Prostate gland (tissue), 2 donors: ENCODE results near the gene TBX18. TPM values are rescaled to one million over a fixed set of nuclear protein-coding genes. Genes with fewer than 3 reads are reported as not detected.

Experiments
- DNase-seq: peaks from one replicate; pipeline ENCODE4 v3.0.0-alpha.2; 2019; ENCODE audit warnings: low spot score
- H3K27ac ChIP-seq, 2 donors: fragments of 200-600 bp; sonication (generic); 2 replicates each; pipeline ENCODE4 v1.5.1; 2017 to 2019
- H3K27me3 ChIP-seq: fragments of 200-600 bp; sonication (generic); replicated peaks from 2 replicates; pipeline ENCODE4 v1.5.1; 2019; ENCODE audit not compliant: insufficient read depth
- H3K36me3 ChIP-seq, 2 donors: fragments of 200-600 bp; sonication (generic); 1 replicate in 1 of 2; 2 replicates in 1 of 2; pipeline versions ENCODE4 v1.5.1 to v1.8.1; 2017 to 2019
- H3K4me1 ChIP-seq: fragments of 200-600 bp; sonication (generic); replicated peaks from 2 replicates; pipeline ENCODE4 v1.5.1; 2019
- H3K4me3 ChIP-seq, 2 donors: fragments of 200-600 bp; sonication (generic); 2 replicates each; pipeline ENCODE4 v1.5.1; 2017 to 2019
- H3K9me3 ChIP-seq: fragments of 200-600 bp; sonication (generic); 2 replicates; pipeline ENCODE4 v1.5.1; 2017
- CTCF ChIP-seq, 4 experiments: fragments of 200-600 bp in 2 of 4; fragments of 450-650 bp in 2 of 4; sonication (generic) in 2 of 4; IDR thresholded peaks; 1 replicate in 3 of 4; 2 replicates in 1 of 4; pipeline ENCODE4 v1.5.1; 2016 to 2019; ENCODE audit warnings: antibody characterized with exemption in 4 of 4, mild to moderate bottlenecking in 2 of 4, moderate library complexity in 2 of 4
- POLR2A ChIP-seq: fragments of 450-650 bp; IDR thresholded peaks from one replicate; pipeline ENCODE4 v1.6.1; 2016; ENCODE audit warnings: antibody characterized with exemption, mild to moderate bottlenecking
- POLR2AphosphoS5 ChIP-seq: sonication (generic); formaldehyde crosslinking; IDR thresholded peaks from one replicate; pipeline ENCODE4 v1.6.1; 2017; ENCODE audit warnings: antibody characterized with exemption
- WGBS: methylation state at CpG from one replicate; pipeline ENCODE4 v1.1.5; 2018; 5-methylcytosine and 5-hydroxymethylcytosine counted together
- intact Hi-C: fragments of 100-400 bp; cut with DNase I; formaldehyde crosslinking; loops from one replicate; pipeline ENCODE4 v1.14.2; 2022
- total RNA-seq, 2 donors: library from RNA; depleted of rRNA; stranded (reverse); fragments of >200 nt; gene quantifications; one replicate each; pipeline ENCODE4 v1.1.0, GENCODE V29; 2016

TBX18 gene
- total RNA-seq, 2 donors from 2014 or later, result 0.05 to 3.4 TPM

- Histone ChIP-seq H3K27ac (no peak overlapping the region), H3K4me1 (no peaks in the 10 kb centered on the region), H3K27me3 (peaks cover 61% of the 10 kb centered on the region), H3K9me3 (no peaks in the 10 kb centered on the region), H3K36me3 (no peaks in the 10 kb centered on the region), H3K4me3 (no peak overlapping the region)
- DNase-seq, result no peak
- TF ChIP-seq POLR2A (no peak), POLR2AphosphoS5 (no peak), CTCF (IDR thresholded peaks at IDR 0.05) (no peak)
- intact Hi-C loops, result no loop called here
- WGBS, result 12% methylated on average over 14 of the region's 14 CpGs
Observed at GRCh38 chr6:84767526-84768201, 3.3 kb upstream of the TBX18 start.

- Histone ChIP-seq H3K27ac (no peak overlapping the region), H3K4me3 (no peak overlapping the region), H3K4me1 (no peaks in the 10 kb centered on the region), H3K9me3 (no peaks in the 10 kb centered on the region), H3K36me3 (no peaks in the 10 kb centered on the region), H3K27me3 (peaks cover 63% of the 10 kb centered on the region)
- DNase-seq, result no peak
- WGBS, result 11% methylated on average over 38 of the region's 38 CpGs
- TF ChIP-seq POLR2AphosphoS5 (no peak), CTCF (IDR thresholded peaks at IDR 0.05) (no peak), POLR2A (no peak)
- intact Hi-C loops, result no loop called here
Observed at GRCh38 chr6:84766799-84767525, 2.6 kb upstream of the TBX18 start.

- TF ChIP-seq POLR2AphosphoS5 (no peak), CTCF (IDR thresholded peaks at IDR 0.05) (no peak), POLR2A (no peak)
- peaks cover 57% of the 10 kb centered on the region for H3K27me3 ChIP-seq
- no peaks in the 10 kb centered on the region for H3K9me3 ChIP-seq
- H3K27ac ChIP-seq, result no peak overlapping the region
- H3K4me1 ChIP-seq, result no peaks in the 10 kb centered on the region
- no peak overlapping the region for H3K4me3 ChIP-seq
- no peaks in the 10 kb centered on the region for H3K36me3 ChIP-seq
- no peak for DNase-seq
- intact Hi-C loops, result no loop called here
- WGBS, result 7% methylated on average over 32 of the region's 32 CpGs
Observed at GRCh38 chr6:84766118-84766798, 1.9 kb upstream of the TBX18 start.

GRCh38 chr6:84763886-84764331 is 489 bp downstream of the TBX18 start:
- DNase-seq, result no peak
- H3K9me3 ChIP-seq, result no peaks in the 10 kb centered on the region
- intact Hi-C loops, result no loop called here
- peak overlapping the region in 1 of 2 donors; percentile 6 for H3K4me3 ChIP-seq
- H3K36me3 ChIP-seq, result no peaks in the 10 kb centered on the region
- H3K27ac ChIP-seq, result no peak overlapping the region
- TF ChIP-seq POLR2A (no peak), CTCF (IDR thresholded peaks at IDR 0.05) (no peak), POLR2AphosphoS5 (no peak)
- peaks cover 51% of the 10 kb centered on the region for H3K27me3 ChIP-seq
- no peaks in the 10 kb centered on the region for H3K4me1 ChIP-seq
- WGBS, result 1% methylated on average over 56 of the region's 57 CpGs
